Bronchial epithelial cell (primary cell): ENCODE data around the gene PPCDC. TPM values are rescaled to one million over a fixed set of nuclear protein-coding genes. Genes with fewer than 3 reads are reported as not detected.

Experiments
- DNase-seq: peaks from one replicate; pipeline ENCODE4 v3.0.0-alpha.2; 2010; ENCODE audit warnings: low read depth
- FAIRE-seq: peaks from 2 replicates; lab custom pipeline; 2011; peaks lifted over from hg19 to GRCh38; lab: Jason Lieb, UNC
- H3K27me3 ChIP-seq: 2 replicates; pipeline ENCODE4 v1.5.1; 2011; ENCODE audit warnings: low read length; ENCODE audit not compliant: control insufficient read depth, insufficient read depth
- H3K36me3 ChIP-seq: 2 replicates; pipeline ENCODE4 v1.5.1; 2011; ENCODE audit warnings: low read length; ENCODE audit not compliant: control insufficient read depth, insufficient read depth
- H3K4me3 ChIP-seq: 2 replicates; pipeline ENCODE4 v1.5.1; 2011; ENCODE audit warnings: mild to moderate bottlenecking, low read depth, low read length, control low read depth
- CTCF ChIP-seq: IDR thresholded peaks from 2 replicates; pipeline ENCODE4 v1.5.1; 2011; ENCODE audit warnings: mild to moderate bottlenecking, moderate library complexity, low read length, control low read depth, inconsistent platforms; ENCODE audit not compliant: insufficient read depth, severe bottlenecking
- total RNA-seq: library from RNA; depleted of rRNA; stranded (reverse); fragments of >200 nt; gene quantifications from 2 replicates; pipeline ENCODE4 v1.2.1, GENCODE V29; 2014

Gene PPCDC
- total RNA-seq, 1 donor from 2014 or later: 13.2 TPM

- DNase-seq (no peak), FAIRE-seq (no peak)
- no peaks in the 10 kb centered on the region for H3K36me3 ChIP-seq
- H3K27me3 ChIP-seq: no peaks in the 10 kb centered on the region
- no peak overlapping the region for H3K4me3 ChIP-seq
- no peak for TF ChIP-seq CTCF
Measured at GRCh38 chr15:75030424-75030823, 7.0 kb downstream of the PPCDC start.

- no peaks in the 10 kb centered on the region for H3K27me3 ChIP-seq
- no peak overlapping the region for H3K4me3 ChIP-seq
- no peak for FAIRE-seq
- H3K36me3 ChIP-seq: no peaks in the 10 kb centered on the region
- no peak for TF ChIP-seq CTCF
- DNase-seq: peak; percentile 15
Measured at GRCh38 chr15:75031848-75032247, 8.5 kb downstream of the PPCDC start.

GRCh38 chr15:75032395-75032794 is 9.0 kb downstream of the PPCDC start:
- no peak overlapping the region for H3K4me3 ChIP-seq
- H3K36me3 ChIP-seq: no peaks in the 10 kb centered on the region
- FAIRE-seq (no peak), DNase-seq (no peak)
- H3K27me3 ChIP-seq: no peaks in the 10 kb centered on the region
- no peak for TF ChIP-seq CTCF

GRCh38 chr15:75033809-75034208 is 10.4 kb downstream of the PPCDC start:
- FAIRE-seq (no peak), DNase-seq (no peak)
- TF ChIP-seq CTCF: no peak
- Histone ChIP-seq H3K4me3 (no peak overlapping the region), H3K27me3 (no peaks in the 10 kb centered on the region), H3K36me3 (no peaks in the 10 kb centered on the region)

GRCh38 chr15:75034615-75035014 is 11.2 kb downstream of the PPCDC start:
- no peak for TF ChIP-seq CTCF
- FAIRE-seq (no peak), DNase-seq (no peak)
- no peaks in the 10 kb centered on the region for H3K27me3 ChIP-seq
- no peaks in the 10 kb centered on the region for H3K36me3 ChIP-seq
- H3K4me3 ChIP-seq: no peak overlapping the region

GRCh38 chr15:75036212-75036616 is 12.8 kb downstream of the PPCDC start:
- DNase-seq (peak; percentile 78), FAIRE-seq (no peak)
- TF ChIP-seq CTCF: no peak
- H3K27me3 ChIP-seq: no peaks in the 10 kb centered on the region
- H3K36me3 ChIP-seq: no peaks in the 10 kb centered on the region
- no peak overlapping the region for H3K4me3 ChIP-seq
